ENCODE measurements around the gene SLC4A3.

DNA sequence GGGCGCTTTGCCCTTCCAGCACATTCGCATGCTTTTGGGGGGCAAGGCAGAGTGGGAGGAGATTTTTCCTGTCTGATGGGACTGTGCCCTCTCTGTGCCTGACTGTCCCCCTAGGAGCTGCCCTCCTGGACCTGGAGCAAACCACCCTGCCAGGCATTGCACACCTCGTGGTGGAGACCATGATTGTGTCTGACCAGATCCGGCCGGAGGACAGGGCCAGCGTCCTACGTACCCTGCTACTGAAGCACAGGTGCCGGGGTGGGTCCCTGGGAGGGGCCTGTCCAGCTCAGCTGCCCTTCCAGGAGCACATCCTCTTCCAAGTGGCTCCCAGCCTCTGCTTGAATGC lies 5.3 kb downstream of the SLC4A3 start:
- TF ChIP-seq, protein P1, sequence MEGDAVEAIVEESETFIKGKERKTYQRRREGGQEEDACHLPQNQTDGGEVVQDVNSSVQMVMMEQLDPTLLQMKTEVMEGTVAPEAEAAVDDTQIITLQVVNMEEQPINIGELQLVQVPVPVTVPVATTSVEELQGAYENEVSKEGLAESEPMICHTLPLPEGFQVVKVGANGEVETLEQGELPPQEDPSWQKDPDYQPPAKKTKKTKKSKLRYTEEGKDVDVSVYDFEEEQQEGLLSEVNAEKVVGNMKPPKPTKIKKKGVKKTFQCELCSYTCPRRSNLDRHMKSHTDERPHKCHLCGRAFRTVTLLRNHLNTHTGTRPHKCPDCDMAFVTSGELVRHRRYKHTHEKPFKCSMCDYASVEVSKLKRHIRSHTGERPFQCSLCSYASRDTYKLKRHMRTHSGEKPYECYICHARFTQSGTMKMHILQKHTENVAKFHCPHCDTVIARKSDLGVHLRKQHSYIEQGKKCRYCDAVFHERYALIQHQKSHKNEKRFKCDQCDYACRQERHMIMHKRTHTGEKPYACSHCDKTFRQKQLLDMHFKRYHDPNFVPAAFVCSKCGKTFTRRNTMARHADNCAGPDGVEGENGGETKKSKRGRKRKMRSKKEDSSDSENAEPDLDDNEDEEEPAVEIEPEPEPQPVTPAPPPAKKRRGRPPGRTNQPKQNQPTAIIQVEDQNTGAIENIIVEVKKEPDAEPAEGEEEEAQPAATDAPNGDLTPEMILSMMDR (conservative IDR thresholded peaks at IDR 0.05): no peak
- TF ChIP-seq ZFX (IDR thresholded peaks at IDR 0.05): no peak
